A549 (cell line): ENCODE measurements around the gene DISC1. TPM values are rescaled to one million over a fixed set of nuclear protein-coding genes. Genes with fewer than 3 reads are reported as not detected.
"Not testable (repeated sequence)": the region's sequence is repeated elsewhere in the genome, so short reads cannot be mapped to it uniquely, and the experiment has no call there.

Experiments used
- ATAC-seq, 2 experiments: fragments of 200-7000 bp in 1 of 2; fragments of >200 bp in 1 of 2; cut with Nextera tagmentation in 1 of 2; cut with Tn5 transposase in 1 of 2; 3 replicates each; pipeline versions ENCODE4 v1.8.0 to v1.9.1; 2018 to 2020; ENCODE audit warnings: mild to moderate bottlenecking in 1 of 2, moderate library complexity in 1 of 2
- CTCF ChIA-PET: fragments of 300-600 bp; sonication (Branson Sonifier 250); formaldehyde crosslinking; extraction: SDS; loops from one replicate; lab custom pipeline; 2021; ENCODE audit warnings: antibody characterized with exemption, inconsistent platforms; lab: Yijun Ruan, JAX
- POLR2A ChIA-PET: fragments of 350-600 bp; formaldehyde crosslinking; extraction: SDS; loops from one replicate; lab custom pipeline; 2021; ENCODE audit warnings: antibody characterized with exemption, inconsistent platforms; lab: Yijun Ruan, JAX
- DNase-seq, 2 experiments: peaks; one replicate each; pipeline versions ENCODE4 v3.0.0 to v3.0.0-alpha.2; 2011 to 2016; ENCODE audit warnings: low read depth in 1 of 2, low spot score in 1 of 2
- FAIRE-seq: peaks from 2 replicates; lab custom pipeline; 2011; peaks lifted over from hg19 to GRCh38; lab: Jason Lieb, UNC
- H3K27ac ChIP-seq, 2 experiments: fragments of >200 bp; sonication (Bioruptor Twin); formaldehyde crosslinking; 3 replicates each; pipeline ENCODE4 v1.5.1; 2016 to 2017
- H3K4me1 ChIP-seq: fragments of >200 bp; sonication (Bioruptor Twin); formaldehyde crosslinking; 3 replicates; pipeline ENCODE4 v1.6.1; 2016
- H3K4me2 ChIP-seq: fragments of >200 bp; sonication (Bioruptor Twin); formaldehyde crosslinking; 3 replicates; pipeline ENCODE4 v1.6.1; 2016
- H3K4me3 ChIP-seq: fragments of >200 bp; sonication (Bioruptor Twin); formaldehyde crosslinking; 3 replicates; pipeline ENCODE4 v1.5.1; 2016
- H3K9me3 ChIP-seq: fragments of >200 bp; sonication (Bioruptor Twin); formaldehyde crosslinking; 3 replicates; pipeline ENCODE4 v1.6.1; 2016
- ATOH8 ChIP-seq: fragments of 250-450 bp; sonication (Bioruptor Pico); IDR thresholded peaks from 2 replicates; pipeline ENCODE4 v1.5.0; 2020; ENCODE audit warnings: low read depth, mild to moderate bottlenecking, moderate library complexity
- BHLHE40 ChIP-seq: IDR thresholded peaks from 2 replicates; pipeline ENCODE4 v1.6.1; 2012; ENCODE audit warnings: low read depth, low read length, inconsistent platforms
- CEBPB ChIP-seq, 2 experiments: fragments of >200 bp in 1 of 2; sonication (Bioruptor Twin) in 1 of 2; formaldehyde crosslinking in 1 of 2; IDR thresholded peaks; 2 replicates each; pipeline ENCODE4 v1.6.1; 2012 to 2016
- CHD4 ChIP-seq: fragments of 200-600 bp; sonication (generic); IDR thresholded peaks from 2 replicates; pipeline ENCODE4 v1.6.1; 2016; ENCODE audit warnings: antibody characterized with exemption, mild to moderate bottlenecking, borderline replicate concordance
- CTCF ChIP-seq: fragments of >200 bp; sonication (Bioruptor Twin); formaldehyde crosslinking; IDR thresholded peaks from 3 replicates; pipeline ENCODE4 v1.5.1; 2016
- EHF ChIP-seq: fragments of 250-450 bp; sonication (Bioruptor Pico); IDR thresholded peaks from 2 replicates; pipeline ENCODE4 v1.5.0; 2020; ENCODE audit warnings: mild to moderate bottlenecking
- ELK1 ChIP-seq: fragments of 150-350 bp; IDR thresholded peaks from 2 replicates; pipeline ENCODE4 v1.6.1; 2014; ENCODE audit warnings: low read depth, mild to moderate bottlenecking, low read length
- FOSB ChIP-seq: fragments of 250-450 bp; sonication (Bioruptor Pico); IDR thresholded peaks from 2 replicates; pipeline ENCODE4 v1.5.0; 2020; ENCODE audit warnings: mild to moderate bottlenecking, moderate library complexity
- FOSL2 ChIP-seq, 2 experiments: fragments of 450-650 bp in 1 of 2; fragments of >200 bp in 1 of 2; sonication (Bioruptor Twin) in 1 of 2; formaldehyde crosslinking; IDR thresholded peaks; 2 replicates each; pipeline versions ENCODE4 v1.5.0 to v1.6.1; 2016 to 2020; ENCODE audit warnings: mild to moderate bottlenecking in 1 of 2, moderate library complexity in 1 of 2
- FOXS1 ChIP-seq: fragments of 250-450 bp; sonication (Bioruptor Pico); IDR thresholded peaks from 2 replicates; pipeline ENCODE4 v1.5.0; 2020; ENCODE audit warnings: mild to moderate bottlenecking, moderate library complexity
- GATA3 ChIP-seq: IDR thresholded peaks from 2 replicates; pipeline ENCODE4 v1.6.1; 2012; ENCODE audit warnings: borderline replicate concordance
- HES2 ChIP-seq: fragments of >200 bp; sonication (Bioruptor Twin); formaldehyde crosslinking; IDR thresholded peaks from 2 replicates; pipeline ENCODE4 v1.6.1; 2016
- HEYL ChIP-seq: fragments of 250-450 bp; sonication (Bioruptor Pico); IDR thresholded peaks from 2 replicates; pipeline ENCODE4 v1.8.0; 2021; ENCODE audit warnings: mild to moderate bottlenecking, moderate library complexity
- HOXB13 ChIP-seq: fragments of 250-450 bp; sonication (Bioruptor Pico); IDR thresholded peaks from 2 replicates; pipeline ENCODE4 v1.5.0; 2020; ENCODE audit warnings: low read depth, mild to moderate bottlenecking, moderate library complexity
- JUNB ChIP-seq: fragments of >200 bp; sonication (Bioruptor Twin); formaldehyde crosslinking; IDR thresholded peaks from 2 replicates; pipeline ENCODE4 v1.6.1; 2016
- KDM1A ChIP-seq: fragments of 200-600 bp; sonication (generic); IDR thresholded peaks from 2 replicates; pipeline ENCODE4 v1.6.1; 2016; ENCODE audit warnings: low read depth, mild to moderate bottlenecking
- KDM5A ChIP-seq: fragments of 200-600 bp; sonication (generic); IDR thresholded peaks from 2 replicates; pipeline ENCODE4 v1.6.1; 2016; ENCODE audit warnings: antibody characterized with exemption, mild to moderate bottlenecking
- MAFK ChIP-seq: fragments of 450-650 bp; IDR thresholded peaks from 2 replicates; pipeline ENCODE4 v1.6.1; 2014; ENCODE audit not compliant: partially characterized antibody
- MAZ ChIP-seq: fragments of 150-350 bp; IDR thresholded peaks from 2 replicates; pipeline ENCODE4 v1.6.1; 2014; ENCODE audit warnings: antibody characterized with exemption, low read depth, low read length, borderline replicate concordance
- MYC ChIP-seq: IDR thresholded peaks from 2 replicates; pipeline ENCODE4 v1.6.1; 2012; ENCODE audit warnings: mild to moderate bottlenecking, inconsistent platforms, low read length, improper control_type of control experiment, borderline replicate concordance
- NFE2L2 ChIP-seq: fragments of 150-350 bp; conservative IDR thresholded peaks from 2 replicates; pipeline ENCODE4 v1.6.1; 2014; ENCODE audit warnings: low read length
- POLR2A ChIP-seq: IDR thresholded peaks from 2 replicates; pipeline ENCODE4 v1.6.1; 2012; ENCODE audit warnings: mild to moderate bottlenecking, low read length
- POLR2AphosphoS2 ChIP-seq: conservative IDR thresholded peaks from 2 replicates; pipeline ENCODE4 v1.6.1; 2012; ENCODE audit warnings: low read length, improper control_type of control experiment, inconsistent platforms
- RARB ChIP-seq: fragments of 250-450 bp; sonication (Bioruptor Pico); IDR thresholded peaks from 2 replicates; pipeline ENCODE4 v1.8.0; 2021; ENCODE audit warnings: mild to moderate bottlenecking, moderate library complexity
- RCOR1 ChIP-seq: fragments of 150-350 bp; IDR thresholded peaks from 2 replicates; pipeline ENCODE4 v1.6.1; 2014; ENCODE audit warnings: antibody characterized with exemption, low read length, low read depth
- RFX5 ChIP-seq: fragments of 450-650 bp; IDR thresholded peaks from 2 replicates; pipeline ENCODE4 v1.7.1; 2014; ENCODE audit warnings: antibody characterized with exemption, mild to moderate bottlenecking, moderate library complexity
- SREBF2 ChIP-seq: fragments of 450-650 bp; IDR thresholded peaks from 2 replicates; pipeline ENCODE4 v1.6.1; 2014; ENCODE audit warnings: mild to moderate bottlenecking, moderate library complexity
- TFCP2L1 ChIP-seq: fragments of 250-450 bp; sonication (Bioruptor Pico); IDR thresholded peaks from 2 replicates; pipeline ENCODE4 v1.5.0; 2021; ENCODE audit warnings: mild to moderate bottlenecking
- USF2 ChIP-seq: fragments of 450-650 bp; IDR thresholded peaks from 2 replicates; pipeline ENCODE4 v1.6.1; 2014; ENCODE audit warnings: antibody characterized with exemption
- WGBS: methylation state at CpG from one replicate; pipeline ENCODE4 v1.1.6; 2017; ENCODE audit errors: missing lambda C conversion rate; 5-methylcytosine and 5-hydroxymethylcytosine counted together
- polyA plus RNA-seq, 4 experiments: library from polyadenylated mRNA; depleted of rRNA in 3 of 4; stranded (reverse); fragments of >200 nt; fragmentation: RNase III in 1 of 4; extraction: RNeasy Plus Mini Kit Qiagen cat#74134 plus additional on column Dnase treatment in 1 of 4; gene quantifications; 2 replicates in 3 of 4; 3 replicates in 1 of 4; pipeline ENCODE4 v1.2.3, GENCODE V29; 2011 to 2017

DISC1 gene
- polyA plus RNA-seq, 2 of the 4 experiments (the other 2 are of a cell fraction) = 0.39 to 0.74 TPM

- ATAC-seq = no peak
- no peak for TF ChIP-seq ELK1
- TF ChIP-seq CTCF = no peak
- TF ChIP-seq SREBF2 = no peak
- no peak for TF ChIP-seq CEBPB (IDR thresholded peaks at IDR 0.05)
- TF ChIP-seq FOSB (CRISPR knock-in tag) = no peak
- TF ChIP-seq RARB (CRISPR knock-in tag) = no peak
- no peak for TF ChIP-seq RCOR1
- no peak for TF ChIP-seq ATOH8 (CRISPR knock-in tag)
- no peak for TF ChIP-seq HEYL
- no peak for TF ChIP-seq HOXB13 (CRISPR knock-in tag)
- TF ChIP-seq JUNB = no peak
- no peak for TF ChIP-seq HES2
- TF ChIP-seq FOSL2 (IDR thresholded peaks at IDR 0.05) = no peak
- no peak for TF ChIP-seq FOSL2 (CRISPR knock-in tag; IDR thresholded peaks at IDR 0.05)
- TF ChIP-seq MAFK = no peak
- no peak for TF ChIP-seq FOXS1 (CRISPR knock-in tag)
- TF ChIP-seq GATA3 = no peak
- no peak for TF ChIP-seq NFE2L2
- no peak for TF ChIP-seq POLR2AphosphoS2
- no peak for TF ChIP-seq RFX5
- TF ChIP-seq POLR2A = no peak
- WGBS = 42% methylated on average over 4 of the region's 4 CpGs
- no peaks in the 10 kb centered on the region for H3K4me1 ChIP-seq
- CTCF ChIA-PET = no interaction called here
- H3K4me3 ChIP-seq = no peak overlapping the region
- no peak for DNase-seq
- FAIRE-seq = no peak
- no peak overlapping the region for H3K4me2 ChIP-seq
- POLR2A ChIA-PET = no interaction called here
- no peaks in the 10 kb centered on the region for H3K9me3 ChIP-seq
- no peak overlapping the region for H3K27ac ChIP-seq
Measured at GRCh38 chr1:231958448-231958847, 331.9 kb downstream of the DISC1 start.

- TF ChIP-seq MYC (no peak), BHLHE40 (no peak), POLR2A (no peak), CEBPB (IDR thresholded peaks at IDR 0.05) (no peak), CHD4 (no peak), USF2 (no peak), TFCP2L1 (CRISPR knock-in tag) (no peak), MAZ (no peak), ELK1 (no peak), ATOH8 (CRISPR knock-in tag) (no peak), EHF (CRISPR knock-in tag) (no peak), JUNB (no peak), KDM5A (no peak), KDM1A (no peak)
- H3K4me1 ChIP-seq = no peaks in the 10 kb centered on the region
- no peak overlapping the region for H3K4me2 ChIP-seq
- no peak for FAIRE-seq
- H3K9me3 ChIP-seq = no peaks in the 10 kb centered on the region
- no peak overlapping the region for H3K4me3 ChIP-seq
- no peak overlapping the region for H3K27ac ChIP-seq
- POLR2A ChIA-PET = no interaction called here
- CTCF ChIA-PET = interaction anchor here (0.7 kb wide), 1 partner anchor 15 kb away, joined by 3 read pairs; no protein-coding TSS in a partner anchor
- 64% methylated on average over 6 of the region's 6 CpGs for WGBS
- no peak for ATAC-seq
- no peak for DNase-seq
Measured at GRCh38 chr1:231959225-231959884, 332.8 kb downstream of the DISC1 start.

- H3K4me3 ChIP-seq, H3K4me1 ChIP-seq, H3K9me3 ChIP-seq, ATAC-seq, POLR2A ChIA-PET, H3K4me2 ChIP-seq, H3K27ac ChIP-seq, DNase-seq, CTCF ChIA-PET: not testable (repeated sequence)
- WGBS = 92% methylated on average over 1 of the region's 1 CpG
- FAIRE-seq = peak; percentile 79
Measured at GRCh38 chr1:231961801-231962200, 335.2 kb downstream of the DISC1 start.
